ENCODE data around the gene FAIM2. TPM values are rescaled to one million over a fixed set of nuclear protein-coding genes. Genes with fewer than 3 reads are reported as not detected.
A peak's percentile ranks its signal among the peaks of the same experiment; 100 is the strongest.

FAIM2 gene
- total and polyA plus RNA-seq, 2 donors (not counting 1 experiment from before 2014, with no cell fraction given): 0.50 to 1.00 TPM

- no peak overlapping the region for H3K9ac ChIP-seq (ENCODE audit: insufficient read depth, low read length)
- H3K4me1 ChIP-seq (ENCODE audit: control insufficient read depth, extremely low read depth, insufficient read depth, low read length): peaks cover 1% of the 10 kb centered on the region
- H3K79me2 ChIP-seq (ENCODE audit: control insufficient read depth, insufficient read depth, low read length): no peaks in the 10 kb centered on the region
- no peak overlapping the region for H3K27ac ChIP-seq (ENCODE audit: insufficient read depth, low read length)
- peaks cover 16% of the 10 kb centered on the region for H3K27me3 ChIP-seq (ENCODE audit: control insufficient read depth, insufficient read depth, low read length)
- no peak overlapping the region for H2AFZ ChIP-seq (ENCODE audit: low read length)
- H3K4me3 ChIP-seq (replicated peaks in 1 of 4; ENCODE audit: control extremely low read depth in 1 of 4, insufficient read depth in 1 of 4, low read depth in 3 of 4, low read length in 4 of 4): no peak overlapping the region
- no peak for DNase-seq (ENCODE audit: low read depth in 2 of 2)
- no peaks in the 10 kb centered on the region for H4K20me1 ChIP-seq (ENCODE audit: control insufficient read depth, extremely low read depth, insufficient read depth, low read length)
- no peak overlapping the region for H3K4me2 ChIP-seq (ENCODE audit: extremely low read depth, insufficient read depth, low read length)
- no peaks in the 10 kb centered on the region for H3K9me3 ChIP-seq (ENCODE audit: control insufficient read depth, insufficient read depth, low read depth, low read length)
- TF ChIP-seq CTCF (conservative IDR thresholded peaks at IDR 0.05 in 1 of 2, IDR thresholded peaks at IDR 0.05 in 1 of 2; ENCODE audit: low read depth in 1 of 2, low read length in 2 of 2) (no peak), EZH2 (IDR thresholded peaks at IDR 0.05; ENCODE audit: low read length, missing control alignments) (no peak)
- no peaks in the 10 kb centered on the region for H3K36me3 ChIP-seq (ENCODE audit: control insufficient read depth, insufficient read depth, low read length)
Observed at GRCh38 chr12:49899286-49899843, 4.3 kb downstream of the FAIM2 start.

GRCh38 chr12:49897276-49897675 is 6.4 kb downstream of the FAIM2 start:
- H3K79me2 ChIP-seq (ENCODE audit: control insufficient read depth, insufficient read depth, low read length): no peaks in the 10 kb centered on the region
- no peak overlapping the region for H3K9ac ChIP-seq (ENCODE audit: insufficient read depth, low read length)
- no peaks in the 10 kb centered on the region for H3K36me3 ChIP-seq (ENCODE audit: control insufficient read depth, insufficient read depth, low read length)
- no peak overlapping the region for H2AFZ ChIP-seq (ENCODE audit: low read length)
- TF ChIP-seq CTCF (conservative IDR thresholded peaks at IDR 0.05 in 1 of 2, IDR thresholded peaks at IDR 0.05 in 1 of 2; ENCODE audit: low read depth in 1 of 2, low read length in 2 of 2) (no peak), EZH2 (IDR thresholded peaks at IDR 0.05; ENCODE audit: low read length, missing control alignments) (no peak)
- no peaks in the 10 kb centered on the region for H3K4me1 ChIP-seq (ENCODE audit: control insufficient read depth, extremely low read depth, insufficient read depth, low read length)
- H3K9me3 ChIP-seq (ENCODE audit: control insufficient read depth, insufficient read depth, low read depth, low read length): no peaks in the 10 kb centered on the region
- H3K4me3 ChIP-seq (replicated peaks in 1 of 4; ENCODE audit: control extremely low read depth in 1 of 4, insufficient read depth in 1 of 4, low read depth in 3 of 4, low read length in 4 of 4): no peak overlapping the region
- no peaks in the 10 kb centered on the region for H4K20me1 ChIP-seq (ENCODE audit: control insufficient read depth, extremely low read depth, insufficient read depth, low read length)
- H3K27me3 ChIP-seq (ENCODE audit: control insufficient read depth, insufficient read depth, low read length): peaks cover 21% of the 10 kb centered on the region
- no peak overlapping the region for H3K4me2 ChIP-seq (ENCODE audit: extremely low read depth, insufficient read depth, low read length)
- peak in 1 of 2 donors; percentile 9 for DNase-seq (ENCODE audit: low read depth in 2 of 2)
- no peak overlapping the region for H3K27ac ChIP-seq (ENCODE audit: insufficient read depth, low read length)

- H3K4me2 ChIP-seq (ENCODE audit: extremely low read depth, insufficient read depth, low read length): no peak overlapping the region
- H3K4me1 ChIP-seq (ENCODE audit: control insufficient read depth, extremely low read depth, insufficient read depth, low read length): no peaks in the 10 kb centered on the region
- no peak overlapping the region for H3K27ac ChIP-seq (ENCODE audit: insufficient read depth, low read length)
- H3K27me3 ChIP-seq (ENCODE audit: control insufficient read depth, insufficient read depth, low read length): peaks cover 23% of the 10 kb centered on the region
- no peaks in the 10 kb centered on the region for H3K36me3 ChIP-seq (ENCODE audit: control insufficient read depth, insufficient read depth, low read length)
- no peak overlapping the region for H3K4me3 ChIP-seq (replicated peaks in 1 of 4; ENCODE audit: control extremely low read depth in 1 of 4, insufficient read depth in 1 of 4, low read depth in 3 of 4, low read length in 4 of 4)
- H4K20me1 ChIP-seq (ENCODE audit: control insufficient read depth, extremely low read depth, insufficient read depth, low read length): no peaks in the 10 kb centered on the region
- H2AFZ ChIP-seq (ENCODE audit: low read length): no peak overlapping the region
- no peak for DNase-seq (ENCODE audit: low read depth in 2 of 2)
- H3K9me3 ChIP-seq (ENCODE audit: control insufficient read depth, insufficient read depth, low read depth, low read length): no peaks in the 10 kb centered on the region
- H3K9ac ChIP-seq (ENCODE audit: insufficient read depth, low read length): no peak overlapping the region
- no peaks in the 10 kb centered on the region for H3K79me2 ChIP-seq (ENCODE audit: control insufficient read depth, insufficient read depth, low read length)
- TF ChIP-seq CTCF (conservative IDR thresholded peaks at IDR 0.05 in 1 of 2, IDR thresholded peaks at IDR 0.05 in 1 of 2; ENCODE audit: low read depth in 1 of 2, low read length in 2 of 2) (no peak), EZH2 (IDR thresholded peaks at IDR 0.05; ENCODE audit: low read length, missing control alignments) (no peak)
Observed at GRCh38 chr12:49895773-49896172, 7.9 kb downstream of the FAIM2 start.

All from fibroblast of lung (primary cell).